22Rv1 (cell line): ENCODE data around the gene CARMIL1.

Source experiments
- CTCF ChIP-seq: fragments of 450-650 bp; IDR thresholded peaks from 2 replicates; pipeline ENCODE4 v1.5.1; 2017; ENCODE audit warnings: mild to moderate bottlenecking
- ZFX ChIP-seq: fragments of 450-650 bp; IDR thresholded peaks from 2 replicates; pipeline ENCODE4 v1.6.1; 2017; ENCODE audit warnings: antibody characterized with exemption, borderline replicate concordance

GRCh38 chr6:25457516-25457915 is 178.3 kb downstream of the CARMIL1 start:
- TF ChIP-seq CTCF (no peak), ZFX (no peak)
